Measurements from ENCODE around the gene RASA3.

- TF ChIP-seq CTCF (IDR thresholded peaks at IDR 0.05; ENCODE audit: borderline replicate concordance, extremely low read depth, low read length, poor library complexity, severe bottlenecking) = no peak
- no peak for TF ChIP-seq EZH2 (IDR thresholded peaks at IDR 0.05; ENCODE audit: borderline replicate concordance, low read depth, low read length, severe bottlenecking)
Measured at GRCh38 chr13:114023716-114024602, 108.5 kb downstream of the RASA3 start.

Data from DND-41 (cell line).